BLaER1 (cell line): ENCODE data around the gene APOF.
"Not testable (repeated sequence)": the region's sequence is repeated elsewhere in the genome, so short reads cannot be mapped to it uniquely, and the experiment has no call there.

Experiments used
- H3K27ac ChIP-seq: shearing (Covaris generic); formaldehyde crosslinking; 2 replicates; pipeline ENCODE4 v1.8.1; 2022
- H3K27me3 ChIP-seq: shearing (Covaris generic); formaldehyde crosslinking; 2 replicates; pipeline ENCODE4 v1.8.1; 2022
- H3K36me3 ChIP-seq: shearing (Covaris generic); formaldehyde crosslinking; 2 replicates; pipeline ENCODE4 v1.8.1; 2022
- H3K4me1 ChIP-seq: shearing (Covaris generic); formaldehyde crosslinking; 2 replicates; pipeline ENCODE4 v1.8.1; 2022
- H3K4me2 ChIP-seq: shearing (Covaris generic); formaldehyde crosslinking; 2 replicates; pipeline ENCODE4 v1.8.1; 2022
- H3K4me3 ChIP-seq: shearing (Covaris generic); formaldehyde crosslinking; 2 replicates; pipeline ENCODE4 v1.8.1; 2022
- H3K9ac ChIP-seq: shearing (Covaris generic); formaldehyde crosslinking; 2 replicates; pipeline ENCODE4 v1.8.1; 2022
- H3K9me3 ChIP-seq: shearing (Covaris generic); formaldehyde crosslinking; 2 replicates; pipeline ENCODE4 v1.8.1; 2022
- H4K20me1 ChIP-seq: shearing (Covaris generic); formaldehyde crosslinking; 2 replicates; pipeline ENCODE4 v1.8.1; 2022
- Cebpa-rat ChIP-seq: shearing (Covaris generic); IDR thresholded peaks from 2 replicates; pipeline ENCODE4 v1.8.1; 2022

APOF gene

DNA sequence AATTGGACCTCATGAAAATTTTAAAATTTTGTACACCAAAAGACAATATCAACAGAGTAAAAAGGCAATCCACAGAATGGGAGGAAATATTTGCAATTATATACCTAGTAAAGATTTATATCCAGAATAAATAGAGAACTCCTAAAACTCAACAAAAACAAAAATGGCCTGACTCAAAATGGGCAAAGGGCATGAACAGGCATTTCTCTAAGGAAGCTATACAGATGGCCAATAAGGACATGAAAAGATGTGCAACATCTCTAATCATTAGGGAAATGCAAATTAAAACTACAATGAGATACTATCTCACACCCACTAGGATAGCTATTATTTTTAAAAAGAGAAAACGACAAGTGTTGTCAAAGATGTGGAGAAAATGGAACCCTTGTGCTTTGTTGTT lies 10.9 kb upstream of the APOF start:
- Histone ChIP-seq H3K4me1 (peaks cover 30% of the 10 kb centered on the region), H3K4me3 (no peak overlapping the region), H3K27ac (no peak overlapping the region), H4K20me1 (no peaks in the 10 kb centered on the region), H3K9ac (no peak overlapping the region), H3K36me3 (no peaks in the 10 kb centered on the region), H3K4me2 (no peak overlapping the region), H3K9me3 (peaks cover 13% of the 10 kb centered on the region), H3K27me3 (no peaks in the 10 kb centered on the region)
- no peak for TF ChIP-seq Cebpa-rat

DNA sequence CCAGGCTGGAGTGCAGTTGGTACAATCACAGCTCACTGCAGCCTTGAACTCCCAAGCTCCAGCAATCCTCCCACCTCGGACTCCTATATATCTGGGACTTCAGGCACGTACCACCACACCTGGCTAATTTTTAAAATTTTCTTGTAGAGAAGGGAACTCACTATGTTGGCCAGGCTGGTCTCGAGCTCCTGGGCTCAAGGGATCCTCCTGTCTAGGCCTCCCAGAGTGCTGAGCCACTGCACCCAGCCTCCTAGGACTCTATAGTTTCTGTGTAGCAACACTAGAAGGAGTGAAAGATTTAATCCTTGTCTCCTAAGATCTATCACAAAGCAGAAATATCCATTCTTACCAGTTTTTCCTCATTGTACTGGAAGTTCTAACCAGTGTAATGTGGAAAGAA lies 4.3 kb upstream of the APOF start:
- no peaks in the 10 kb centered on the region for H3K27me3 ChIP-seq
- H3K4me1 ChIP-seq: peaks cover 20% of the 10 kb centered on the region
- no peaks in the 10 kb centered on the region for H3K36me3 ChIP-seq
- no peaks in the 10 kb centered on the region for H4K20me1 ChIP-seq
- no peak overlapping the region for H3K9ac ChIP-seq
- TF ChIP-seq Cebpa-rat: no peak
- no peak overlapping the region for H3K27ac ChIP-seq
- H3K4me3 ChIP-seq: no peak overlapping the region
- H3K9me3 ChIP-seq: no peaks in the 10 kb centered on the region
- peak overlapping the region; percentile 41 for H3K4me2 ChIP-seq

DNA sequence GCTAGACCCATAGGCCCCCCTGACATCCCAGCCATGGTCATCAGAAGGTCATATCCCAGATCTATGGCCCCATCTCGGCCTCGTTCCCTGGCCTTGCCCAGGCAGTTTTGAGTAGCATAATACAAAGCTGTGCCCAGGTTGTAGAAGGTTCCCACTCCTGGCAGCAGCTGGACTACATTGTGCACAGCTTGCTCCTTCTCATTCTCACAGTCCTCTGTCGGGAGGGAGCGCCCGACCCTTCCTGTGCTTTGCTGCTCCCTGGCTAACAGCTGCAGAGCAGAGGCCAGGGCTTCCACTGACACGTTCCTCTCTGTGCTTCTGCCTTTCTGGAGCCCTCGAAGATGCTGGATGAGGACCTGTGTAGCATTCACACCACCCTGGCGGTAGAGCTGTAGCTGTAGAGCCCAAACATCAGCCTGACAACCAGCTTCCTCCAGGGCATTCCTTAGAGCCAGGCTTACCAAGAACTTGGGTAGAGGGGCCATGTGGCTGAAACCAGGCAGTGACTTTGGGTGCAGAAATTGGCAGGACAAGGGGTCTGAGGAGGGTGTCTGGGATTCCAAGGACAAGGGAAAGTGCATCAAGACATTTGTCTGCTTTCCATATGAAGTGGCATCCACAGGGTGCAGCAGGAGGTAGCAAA lies 1.0 kb downstream of the APOF start:
- Histone ChIP-seq H4K20me1 (no peaks in the 10 kb centered on the region), H3K9me3 (no peaks in the 10 kb centered on the region), H3K27me3 (no peaks in the 10 kb centered on the region), H3K27ac (no peak overlapping the region), H3K4me2 (peak overlapping the region; percentile 80), H3K36me3 (peaks cover under 1% of the 10 kb centered on the region; the same call in 1 of the 2 replicates), H3K4me3 (no peak overlapping the region), H3K9ac (no peak overlapping the region), H3K4me1 (peaks cover 43% of the 10 kb centered on the region)
- TF ChIP-seq Cebpa-rat: no peak

DNA sequence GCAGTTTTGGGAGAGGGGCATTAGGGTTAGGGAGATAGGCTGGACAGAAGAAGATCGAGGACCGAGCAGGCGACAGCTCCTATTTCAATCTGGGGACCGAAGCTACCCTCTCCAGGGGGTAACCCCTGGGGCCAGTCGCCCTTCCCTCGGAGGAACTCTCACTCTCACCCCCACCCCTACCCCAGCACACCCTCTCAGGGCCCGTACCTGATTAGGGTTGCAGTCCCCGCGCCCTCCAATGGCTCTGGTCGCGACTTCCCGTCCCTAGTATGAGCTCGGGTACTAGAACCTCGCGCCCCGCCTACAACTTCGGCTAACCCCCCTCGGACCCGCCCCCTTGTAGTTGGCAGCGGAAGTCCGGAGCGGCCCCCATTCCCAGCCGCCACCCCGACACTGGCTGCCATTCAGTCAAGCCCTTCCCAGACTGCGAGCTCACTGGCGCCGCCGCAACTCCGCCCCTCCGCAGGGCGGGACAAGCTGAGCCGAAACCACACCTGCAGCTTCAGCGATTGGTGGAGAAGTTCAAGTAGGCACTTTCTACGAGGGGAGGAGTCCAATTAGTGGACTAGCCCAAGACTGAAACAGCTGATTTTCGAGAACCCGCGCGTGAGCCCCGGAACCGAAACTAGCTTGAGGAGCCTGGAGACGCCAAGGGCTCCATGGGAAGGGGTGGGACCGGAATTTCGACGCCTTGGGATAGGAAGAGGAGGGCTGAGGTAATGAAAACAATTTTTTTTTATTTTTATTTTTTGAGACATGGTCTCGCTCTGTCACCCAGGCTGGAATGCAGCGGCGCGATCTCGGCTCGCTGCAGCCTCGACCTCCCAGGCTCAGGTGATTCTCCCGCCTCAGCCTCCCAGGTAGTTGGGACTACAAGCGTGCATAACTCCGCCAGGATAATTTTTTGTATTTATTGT lies 2.5 kb downstream of the APOF start, which contains the start of gene STAT2:
STAT2 (minus strand) TSS at position 257 of the 917 bp plus-strand sequence. CDS start 3,536 bp downstream, outside the sequence.
- Histone ChIP-seq H3K9ac (peak within 1 kb of the TSS; percentile 79), H3K4me3 (peak within 1 kb of the TSS; percentile 76), H4K20me1 (no peaks in the 10 kb centered on the region), H3K4me2 (peak within 1 kb of the TSS; percentile 89), H3K9me3 (no peaks in the 10 kb centered on the region), H3K4me1 (peaks cover 36% of the 10 kb centered on the region), H3K36me3 (peaks cover 16% of the 10 kb centered on the region), H3K27ac (peak within 1 kb of the TSS; percentile 68), H3K27me3 (no peaks in the 10 kb centered on the region)
- no peak for TF ChIP-seq Cebpa-rat

DNA sequence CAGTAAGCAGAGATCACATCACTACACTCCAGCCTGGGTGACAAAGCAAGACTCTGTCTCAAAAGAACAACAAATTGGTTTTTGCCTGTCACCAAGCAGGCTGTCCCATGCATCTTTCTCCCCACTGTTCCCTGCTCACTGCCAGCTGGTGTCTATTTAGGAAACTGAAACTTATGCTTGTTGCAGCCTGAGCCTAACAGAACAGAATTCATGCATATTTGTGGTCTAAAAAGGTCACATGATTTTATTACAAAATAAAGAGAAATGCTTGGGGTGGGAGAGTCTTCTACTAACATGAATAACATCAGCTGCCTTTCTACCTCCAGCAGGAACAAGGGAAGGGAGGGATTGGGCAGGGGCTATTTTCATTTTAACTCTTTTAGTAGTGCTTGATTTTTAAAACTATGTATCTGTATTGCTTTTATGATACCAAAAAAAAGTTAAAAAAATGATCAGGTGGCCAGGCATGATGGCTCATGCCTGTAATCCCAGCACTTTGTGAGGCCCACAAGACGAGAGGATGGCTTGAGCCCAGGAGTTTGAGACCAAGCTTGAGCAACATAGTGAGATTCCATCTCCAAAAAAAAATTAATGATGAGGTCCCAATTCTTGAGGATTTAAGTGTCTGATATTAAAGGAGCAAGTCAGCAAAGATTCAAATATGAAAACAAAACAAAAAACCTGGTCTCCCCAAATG lies 3.7 kb downstream of the APOF start:
- H3K27me3 ChIP-seq: no peaks in the 10 kb centered on the region
- H3K4me1 ChIP-seq: peaks cover 36% of the 10 kb centered on the region
- peak overlapping the region; percentile 89 for H3K4me2 ChIP-seq
- peak overlapping the region; percentile 79 for H3K9ac ChIP-seq
- no peaks in the 10 kb centered on the region for H3K9me3 ChIP-seq
- peak overlapping the region; percentile 76 for H3K4me3 ChIP-seq
- TF ChIP-seq Cebpa-rat: no peak
- H3K27ac ChIP-seq: peak overlapping the region; percentile 68
- no peaks in the 10 kb centered on the region for H4K20me1 ChIP-seq
- H3K36me3 ChIP-seq: peaks cover 27% of the 10 kb centered on the region

DNA sequence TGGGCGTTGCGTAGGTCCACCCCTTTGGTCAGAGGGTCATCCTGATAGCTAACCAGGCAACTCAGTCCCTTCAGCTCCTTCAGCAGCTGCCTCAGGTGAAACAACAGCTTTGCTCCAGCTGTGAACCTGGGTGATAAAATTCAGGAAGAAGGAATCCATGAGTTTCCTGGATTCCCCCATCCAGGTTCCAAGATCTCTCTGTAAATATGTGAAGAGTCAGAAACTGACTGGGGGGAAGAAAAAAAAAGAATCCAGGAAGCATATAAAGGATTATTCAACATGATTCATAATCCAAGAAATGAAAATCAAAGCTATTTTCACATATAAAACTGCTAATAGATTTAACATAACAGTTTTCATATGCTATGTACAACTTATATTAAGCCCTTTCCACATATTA lies 11.3 kb downstream of the APOF start:
- no peaks in the 10 kb centered on the region for H4K20me1 ChIP-seq

DNA sequence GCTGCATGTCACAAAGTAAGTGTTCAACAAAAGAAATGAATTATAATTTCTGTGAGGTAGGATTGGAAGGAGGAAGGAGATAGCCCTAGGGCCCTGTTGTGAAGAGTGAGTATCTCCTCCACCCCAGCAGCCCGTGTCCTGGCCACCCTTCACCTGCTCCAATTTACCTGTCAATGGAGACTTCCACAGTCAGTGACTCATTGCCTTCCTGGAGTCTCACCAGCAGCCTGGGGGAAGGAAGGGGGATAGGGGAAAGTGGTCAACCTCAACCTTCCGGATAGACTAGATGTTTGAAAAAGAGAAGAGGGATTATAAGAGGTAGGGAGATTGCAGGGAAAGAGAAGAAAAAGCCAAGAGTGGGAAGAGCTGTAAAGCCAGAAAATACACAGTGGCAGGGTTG lies 12.0 kb downstream of the APOF start:
- no peaks in the 10 kb centered on the region for H3K27me3 ChIP-seq
- H3K9me3 ChIP-seq: no peaks in the 10 kb centered on the region
- H3K9ac ChIP-seq: no peak overlapping the region
- no peaks in the 10 kb centered on the region for H3K4me1 ChIP-seq
- H3K4me2 ChIP-seq: no peak overlapping the region
- H3K27ac ChIP-seq: no peak overlapping the region
- H4K20me1 ChIP-seq: no peaks in the 10 kb centered on the region
- H3K36me3 ChIP-seq: peaks cover 96% of the 10 kb centered on the region
- TF ChIP-seq Cebpa-rat: no peak
- H3K4me3 ChIP-seq: no peak overlapping the region

More for the DNA sequence above, 11.3 kb downstream of the APOF start:
- TF ChIP-seq Cebpa-rat: no peak
- Histone ChIP-seq H3K4me1 (no peaks in the 10 kb centered on the region), H3K4me3 (no peak overlapping the region), H3K27ac (no peak overlapping the region), H3K36me3 (peaks cover 96% of the 10 kb centered on the region), H3K9ac (no peak overlapping the region), H3K27me3 (no peaks in the 10 kb centered on the region), H3K9me3 (no peaks in the 10 kb centered on the region), H3K4me2 (no peak overlapping the region)

DNA sequence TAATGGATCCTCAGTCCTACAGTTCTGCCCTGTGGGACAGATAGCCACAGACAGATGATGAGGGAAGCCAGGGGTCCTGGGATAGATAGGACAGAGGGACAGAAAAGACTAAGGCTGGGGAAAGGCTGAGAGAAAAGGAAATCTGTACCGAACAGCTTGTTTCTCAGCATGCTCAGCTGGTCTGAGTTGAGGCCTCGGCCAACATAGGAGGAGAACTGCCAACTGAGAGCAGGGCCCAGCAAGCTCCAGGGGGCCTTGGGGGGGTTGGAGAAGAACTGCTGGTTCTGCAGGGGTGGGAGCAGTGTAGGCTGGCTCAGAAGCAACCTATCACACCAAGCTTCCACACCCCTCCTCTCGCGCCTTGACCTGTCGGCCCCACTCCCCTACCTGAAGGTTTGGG lies 13.9 kb downstream of the APOF start:
- Histone ChIP-seq H3K36me3 (peaks cover 97% of the 10 kb centered on the region), H3K9me3 (no peaks in the 10 kb centered on the region)

DNA sequence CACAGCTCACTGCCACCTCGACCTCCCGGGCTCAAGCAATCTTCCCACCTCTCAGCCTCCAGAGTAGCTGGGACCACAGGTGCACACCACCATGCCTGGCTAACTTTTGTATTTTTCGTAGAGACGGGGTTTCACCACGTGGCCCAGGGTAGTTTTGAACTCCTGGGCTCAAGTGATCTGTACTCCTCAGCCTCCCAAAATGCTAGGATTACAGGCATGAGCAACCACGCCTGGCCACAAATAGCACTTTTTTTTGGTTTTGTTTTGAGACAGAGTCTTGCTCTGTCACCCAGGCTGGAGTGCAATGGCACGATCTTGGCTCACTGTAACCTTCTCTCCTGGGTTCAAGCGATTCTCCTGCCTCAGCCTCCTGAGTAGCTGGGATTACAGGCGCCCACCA lies 15.4 kb downstream of the APOF start:
- not testable (repeated sequence) for H3K4me1 ChIP-seq, H3K27me3 ChIP-seq, H3K4me3 ChIP-seq, H4K20me1 ChIP-seq, H3K9ac ChIP-seq, H3K27ac ChIP-seq, H3K9me3 ChIP-seq, H3K4me2 ChIP-seq
- H3K36me3 ChIP-seq: peaks cover 98% of the 10 kb centered on the region

More for the DNA sequence above, 13.9 kb downstream of the APOF start:
- Histone ChIP-seq H3K27me3 (no peaks in the 10 kb centered on the region), H3K4me3 (no peak overlapping the region), H3K27ac (no peak overlapping the region), H3K4me1 (no peaks in the 10 kb centered on the region), H3K4me2 (no peak overlapping the region), H4K20me1 (no peaks in the 10 kb centered on the region), H3K9ac (no peak overlapping the region; the same call in 1 of the 2 replicates)
- TF ChIP-seq Cebpa-rat: no peak

DNA sequence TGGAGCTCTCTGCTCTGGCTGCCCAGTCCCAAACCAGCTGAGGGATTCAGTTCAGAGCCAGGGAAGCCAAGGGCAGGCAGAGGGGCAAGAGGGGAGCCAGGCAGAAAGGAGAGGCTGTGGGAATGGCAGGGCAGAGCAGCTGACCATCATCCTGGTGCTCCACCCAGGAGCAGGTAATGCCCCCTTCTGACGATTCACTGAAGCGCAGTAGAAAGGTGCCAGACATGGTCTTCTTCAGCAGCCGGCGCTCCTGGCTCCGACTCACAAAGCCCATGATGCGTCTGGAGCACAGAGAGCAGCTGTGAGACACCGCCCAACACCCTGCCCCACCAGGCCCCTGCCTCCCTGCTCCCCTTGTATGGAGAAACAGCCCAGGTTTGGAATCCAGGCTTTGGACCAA lies 16.0 kb downstream of the APOF start:
- Histone ChIP-seq H3K4me1 (no peaks in the 10 kb centered on the region), H3K4me2 (no peak overlapping the region), H3K27me3 (no peaks in the 10 kb centered on the region), H3K4me3 (no peak overlapping the region), H4K20me1 (no peaks in the 10 kb centered on the region), H3K27ac (no peak overlapping the region), H3K9me3 (no peaks in the 10 kb centered on the region), H3K9ac (no peak overlapping the region), H3K36me3 (peaks cover 93% of the 10 kb centered on the region)
- TF ChIP-seq Cebpa-rat: no peak

DNA sequence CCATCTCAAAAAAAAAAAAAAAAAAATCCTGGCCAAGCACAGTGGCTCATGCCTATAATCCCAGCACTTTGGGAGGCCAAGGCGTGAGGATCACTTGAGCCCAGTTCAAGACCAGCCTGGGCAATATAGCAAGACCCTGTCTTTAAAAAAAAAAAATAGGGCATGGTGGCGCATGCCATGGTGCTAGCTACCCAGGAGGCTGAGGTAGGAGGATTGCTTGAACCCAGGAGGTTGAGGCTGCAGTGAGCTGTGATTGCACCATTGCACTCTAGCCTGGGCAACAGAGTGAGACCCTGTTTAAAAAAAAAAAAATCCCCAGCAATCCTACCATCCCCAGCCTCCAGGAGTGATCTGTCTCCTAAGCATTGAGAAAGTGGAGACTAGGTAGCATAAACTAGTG lies 20.4 kb downstream of the APOF start:
- not testable (repeated sequence) for H3K4me2 ChIP-seq, H4K20me1 ChIP-seq, H3K4me1 ChIP-seq, H3K27me3 ChIP-seq, H3K27ac ChIP-seq, H3K4me3 ChIP-seq, H3K9me3 ChIP-seq, H3K9ac ChIP-seq
- peaks cover 54% of the 10 kb centered on the region for H3K36me3 ChIP-seq
